GM12873 (cell line): ENCODE data around the gene ANO10.

Experiments used
- TF ChIP-seq, protein P1 (sequence below): IDR thresholded peaks from 2 replicates; pipeline ENCODE4 v1.5.1; 2012; ENCODE audit warnings: low read depth, mild to moderate bottlenecking, moderate library complexity, low read length, control low read depth; ENCODE audit not compliant: insufficient read depth; ENCODE audit errors: missing control alignments

The ANO10 gene

DNA sequence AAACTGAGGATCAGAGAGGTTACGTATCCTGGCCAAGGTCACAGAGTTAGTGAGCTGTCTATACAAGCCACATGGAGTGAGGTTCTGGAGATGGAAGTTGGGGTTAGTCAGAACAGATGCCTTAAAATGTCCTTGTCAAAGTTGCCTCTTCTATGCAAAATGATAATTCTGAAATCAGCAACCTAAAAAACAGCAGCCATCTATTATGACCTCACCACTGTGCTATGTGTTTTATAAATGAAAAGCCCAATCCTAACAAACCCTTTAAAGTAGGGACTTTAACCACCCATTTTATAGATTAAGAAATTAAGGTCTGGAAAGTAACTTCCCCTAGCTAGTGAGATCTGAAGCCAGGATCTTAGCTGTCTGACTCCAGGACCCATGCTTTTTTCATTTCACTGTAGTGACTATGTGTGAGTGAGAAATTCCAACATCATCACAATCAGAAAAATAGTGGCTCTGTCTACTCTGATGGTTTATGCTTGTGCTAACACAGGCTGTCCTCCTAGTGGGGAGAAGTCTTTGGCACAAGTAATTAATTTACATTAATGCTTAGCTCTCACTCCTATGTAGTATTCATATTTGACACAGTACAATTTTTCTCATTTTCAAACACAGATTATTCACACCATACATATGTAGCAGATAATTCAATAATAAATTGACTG, 143.6 kb downstream of the ANO10 start:
- TF ChIP-seq, protein P1, sequence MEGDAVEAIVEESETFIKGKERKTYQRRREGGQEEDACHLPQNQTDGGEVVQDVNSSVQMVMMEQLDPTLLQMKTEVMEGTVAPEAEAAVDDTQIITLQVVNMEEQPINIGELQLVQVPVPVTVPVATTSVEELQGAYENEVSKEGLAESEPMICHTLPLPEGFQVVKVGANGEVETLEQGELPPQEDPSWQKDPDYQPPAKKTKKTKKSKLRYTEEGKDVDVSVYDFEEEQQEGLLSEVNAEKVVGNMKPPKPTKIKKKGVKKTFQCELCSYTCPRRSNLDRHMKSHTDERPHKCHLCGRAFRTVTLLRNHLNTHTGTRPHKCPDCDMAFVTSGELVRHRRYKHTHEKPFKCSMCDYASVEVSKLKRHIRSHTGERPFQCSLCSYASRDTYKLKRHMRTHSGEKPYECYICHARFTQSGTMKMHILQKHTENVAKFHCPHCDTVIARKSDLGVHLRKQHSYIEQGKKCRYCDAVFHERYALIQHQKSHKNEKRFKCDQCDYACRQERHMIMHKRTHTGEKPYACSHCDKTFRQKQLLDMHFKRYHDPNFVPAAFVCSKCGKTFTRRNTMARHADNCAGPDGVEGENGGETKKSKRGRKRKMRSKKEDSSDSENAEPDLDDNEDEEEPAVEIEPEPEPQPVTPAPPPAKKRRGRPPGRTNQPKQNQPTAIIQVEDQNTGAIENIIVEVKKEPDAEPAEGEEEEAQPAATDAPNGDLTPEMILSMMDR, result no peak

DNA sequence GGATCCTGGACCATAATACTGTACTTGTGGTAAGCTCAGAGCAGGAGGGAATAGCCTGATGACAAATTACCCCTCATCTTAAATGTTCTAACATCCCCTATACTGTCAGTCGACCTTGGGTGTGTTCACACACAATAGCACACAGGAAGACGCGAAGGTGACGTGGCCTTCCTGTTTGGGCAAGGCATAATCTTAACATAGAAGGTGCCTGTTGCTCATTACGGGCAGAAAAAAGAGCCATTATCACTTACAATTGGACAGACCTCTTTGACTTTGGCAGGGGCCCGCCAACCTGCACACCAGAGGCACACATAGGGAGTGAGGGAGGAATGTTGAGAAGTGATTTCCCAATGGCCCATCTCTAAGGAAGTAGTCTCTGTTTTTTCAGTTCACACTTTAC, 144.2 kb downstream of the ANO10 start:
- TF ChIP-seq, protein P1, result no peak

GRCh38 chr3:43473737-43474136, 148.1 kb downstream of the ANO10 start:
- TF ChIP-seq, protein P1, result no peak

GRCh38 chr3:43473244-43473643, 148.6 kb downstream of the ANO10 start:
- TF ChIP-seq, protein P1, result no peak

GRCh38 chr3:43468133-43468532, 153.7 kb downstream of the ANO10 start:
- TF ChIP-seq, protein P1, result no peak

- TF ChIP-seq, protein P1, result no peak
Measured at GRCh38 chr3:43465109-43465508, 156.7 kb downstream of the ANO10 start.

GRCh38 chr3:43461345-43461744, 160.5 kb downstream of the ANO10 start:
- TF ChIP-seq, protein P1, result no peak
